B cell (primary cell): ENCODE data around the gene FHIT. TPM values are rescaled to one million over a fixed set of nuclear protein-coding genes. Genes with fewer than 3 reads are reported as not detected.

ENCODE experiments used
- ATAC-seq: fragments of 200-7000 bp; cut with Tn5 transposase; one replicate; pipeline ENCODE4 v1.10.0; 2021; ENCODE audit warnings: low read depth, mild to moderate bottlenecking, moderate number of reproducible peaks, moderate library complexity
- CTCF ChIA-PET: fragments of 350-600 bp; sonication (Branson Sonifier 250); formaldehyde crosslinking; loops from one replicate; lab custom pipeline; 2021; ENCODE audit warnings: antibody characterized with exemption, inconsistent platforms; lab: Charles Lee
- POLR2A ChIA-PET: fragments of 350-600 bp; sonication (Branson Sonifier 250); formaldehyde crosslinking; loops from one replicate; lab custom pipeline; 2021; ENCODE audit warnings: antibody characterized with exemption; lab: Charles Lee
- DNase-seq: peaks from one replicate; pipeline ENCODE4 v3.0.0; 2013
- H2AFZ ChIP-seq: 2 replicates; pipeline ENCODE4 v1.6.1; 2012; ENCODE audit warnings: mild to moderate bottlenecking, low read depth, low read length; ENCODE audit not compliant: insufficient read depth, poor library complexity, severe bottlenecking
- H3K27ac ChIP-seq, 2 donors: 1 replicate in 1 of 2; 2 replicates in 1 of 2; pipeline ENCODE4 v1.5.1; 2012 to 2013; ENCODE audit warnings: low read length in 2 of 2, mild to moderate bottlenecking in 2 of 2, moderate library complexity in 1 of 2
- H3K27me3 ChIP-seq, 4 experiments: fragments of 200-600 bp in 1 of 4; sonication (generic) in 1 of 4; replicated peaks in 1 of 4; 1 replicate in 2 of 4; 2 replicates in 2 of 4; pipeline versions ENCODE4 v1.6.1 to v1.7.0; 2013 to 2016; ENCODE audit warnings: low read length in 3 of 4, mild to moderate bottlenecking in 2 of 4, mixed read lengths in 1 of 4, moderate library complexity in 1 of 4; ENCODE audit not compliant: insufficient read depth in 4 of 4, control insufficient read depth in 3 of 4; ENCODE audit errors: control extremely low read depth in 1 of 4
- H3K36me3 ChIP-seq, 2 experiments: replicated peaks in 1 of 2; 1 replicate in 1 of 2; 2 replicates in 1 of 2; pipeline versions ENCODE4 v1.6.1 to v1.7.1; 2013; ENCODE audit warnings: low read length in 1 of 2; ENCODE audit not compliant: insufficient read depth in 2 of 2, control insufficient read depth in 1 of 2; ENCODE audit errors: control extremely low read depth in 1 of 2, extremely low read depth in 1 of 2
- H3K4me1 ChIP-seq, 2 donors: fragments of 200-600 bp in 1 of 2; sonication (generic) in 1 of 2; 1 replicate in 1 of 2; 2 replicates in 1 of 2; pipeline versions ENCODE4 v1.5.1 to v1.6.1; 2013 to 2017; ENCODE audit warnings: low read length in 2 of 2; ENCODE audit not compliant: control insufficient read depth in 2 of 2, insufficient read depth in 2 of 2
- H3K4me2 ChIP-seq: replicated peaks from 2 replicates; pipeline ENCODE3; 2012; ENCODE audit warnings: mild to moderate bottlenecking, low read depth, low read length; ENCODE audit not compliant: poor library complexity, severe bottlenecking
- H3K4me3 ChIP-seq, 5 experiments: fragments of 200-600 bp in 1 of 5; sonication (generic) in 1 of 5; 1 replicate in 3 of 5; 2 replicates in 2 of 5; pipeline versions ENCODE4 v1.5.1 to v1.7.0; 2011 to 2016; ENCODE audit warnings: low read length in 4 of 5, mild to moderate bottlenecking in 4 of 5, low read depth in 2 of 5, control low read depth in 1 of 5, moderate library complexity in 1 of 5; ENCODE audit not compliant: insufficient read depth in 1 of 5; ENCODE audit errors: control extremely low read depth in 1 of 5, extremely low read depth in 1 of 5
- H3K79me2 ChIP-seq: fragments of 200-600 bp; sonication (generic); one replicate; pipeline ENCODE4 v1.6.0; 2016; ENCODE audit warnings: low read length; ENCODE audit not compliant: control insufficient read depth, insufficient read depth
- H3K9ac ChIP-seq: fragments of 200-600 bp; sonication (generic); 2 replicates; pipeline ENCODE4 v1.6.1; 2017; ENCODE audit warnings: mild to moderate bottlenecking, low read length, moderate library complexity
- H3K9me3 ChIP-seq, 3 donors: one replicate each; pipeline versions ENCODE4 v1.6.1 to v1.7.1; 2013; ENCODE audit warnings: low read length in 2 of 3; ENCODE audit not compliant: control insufficient read depth in 2 of 3, insufficient read depth in 1 of 3; ENCODE audit errors: control extremely low read depth in 1 of 3
- H4K20me1 ChIP-seq: 2 replicates; pipeline ENCODE4 v1.6.0; 2012; ENCODE audit warnings: mild to moderate bottlenecking, low read length; ENCODE audit not compliant: insufficient read depth, control insufficient read depth, poor library complexity, severe bottlenecking
- H3K27ac Mint-ChIP-seq: one replicate; pipeline ENCODE4 v1.8.0; 2021; ENCODE audit warnings: mixed read lengths
- H3K27me3 Mint-ChIP-seq: one replicate; pipeline ENCODE4 v1.8.0; 2021; ENCODE audit warnings: mixed read lengths
- H3K4me1 Mint-ChIP-seq: one replicate; pipeline ENCODE4 v1.8.0; 2021; ENCODE audit warnings: mixed read lengths
- H3K4me3 Mint-ChIP-seq: one replicate; pipeline ENCODE4 v1.8.0; 2021; ENCODE audit warnings: mixed read lengths
- H3K9me3 Mint-ChIP-seq: one replicate; pipeline ENCODE4 v1.8.0; 2022; ENCODE audit warnings: mixed read lengths; ENCODE audit not compliant: insufficient read depth
- CTCF ChIP-seq: fragments of 200-600 bp; IDR thresholded peaks from one replicate; pipeline ENCODE4 v1.8.0; 2022; ENCODE audit warnings: antibody characterized with exemption, mild to moderate bottlenecking
- EZH2 ChIP-seq: IDR thresholded peaks from 2 replicates; pipeline ENCODE4 v1.6.1; 2012; ENCODE audit warnings: borderline replicate concordance, low read depth, mild to moderate bottlenecking, moderate library complexity, low read length; ENCODE audit not compliant: insufficient read depth, poor library complexity, severe bottlenecking
- WGBS: methylation state at CpG from one replicate; pipeline ENCODE4 v1.1.5; 2013; ENCODE audit warnings: missing lambda C conversion rate; ENCODE audit not compliant: insufficient coverage; 5-methylcytosine and 5-hydroxymethylcytosine counted together
- intact Hi-C: fragments of 100-400 bp; cut with micrococcal nuclease; formaldehyde crosslinking; loops from one replicate; pipeline ENCODE4 v1.10.0; 2022
- polyA plus RNA-seq: library from polyadenylated mRNA; depleted of rRNA; stranded (reverse); fragments of >200 nt; gene quantifications from 2 replicates; pipeline ENCODE4 v1.2.3, GENCODE V29; 2012
- total RNA-seq, 2 donors: library from RNA; stranded (reverse); fragments of 120-200 nt in 1 of 2; gene quantifications; 1 replicate in 1 of 2; 2 replicates in 1 of 2; pipeline versions ENCODE4 v1.2.3 to v1.2.4, GENCODE V29; 2013 to 2022

FHIT gene
- total and polyA plus RNA-seq, 2 donors (not counting 1 experiment from before 2014, with no cell fraction given): 1.7 to 7.8 TPM

GRCh38 chr3:60282866-60283265, 968.4 kb downstream of the FHIT start:
- Histone ChIP-seq H3K36me3 (no peaks in the 10 kb centered on the region), H3K4me1 (no peaks in the 10 kb centered on the region), H4K20me1 (no peaks in the 10 kb centered on the region), H3K79me2 (no peaks in the 10 kb centered on the region), H3K27me3 (no peaks in the 10 kb centered on the region), H3K9ac (no peak overlapping the region), H3K4me2 (no peak overlapping the region), H3K4me3 (no peak overlapping the region), H2AFZ (no peak overlapping the region), H3K9me3 (no peaks in the 10 kb centered on the region), H3K27ac (no peak overlapping the region)
- ChIA-PET CTCF (interaction anchor here (0.8 kb wide), 1 partner anchor 12 kb away, joined by 3 read pairs; no protein-coding TSS in a partner anchor), POLR2A (no interaction called here)
- Mint-ChIP-seq H3K27me3 (no peaks in the 10 kb centered on the region), H3K9me3 (no peaks in the 10 kb centered on the region), H3K4me3 (no peak overlapping the region), H3K27ac (no peak overlapping the region), H3K4me1 (no peaks in the 10 kb centered on the region)
- WGBS: no CpG with 5 or more reads among the region's 2 CpGs
- no peak for DNase-seq
- intact Hi-C loops: no loop called here
- TF ChIP-seq EZH2: no peak
- TF ChIP-seq CTCF: no peak
- ATAC-seq: no peak

GRCh38 chr3:60281970-60282369, 969.3 kb downstream of the FHIT start:
- no peak overlapping the region for H3K4me3 Mint-ChIP-seq
- Histone ChIP-seq H3K27me3 (no peaks in the 10 kb centered on the region), H4K20me1 (no peaks in the 10 kb centered on the region), H3K36me3 (no peaks in the 10 kb centered on the region), H2AFZ (no peak overlapping the region), H3K4me2 (no peak overlapping the region), H3K4me3 (no peak overlapping the region), H3K9ac (no peak overlapping the region), H3K4me1 (no peaks in the 10 kb centered on the region), H3K79me2 (no peaks in the 10 kb centered on the region), H3K9me3 (no peaks in the 10 kb centered on the region), H3K27ac (no peak overlapping the region)
- no peak overlapping the region for H3K27ac Mint-ChIP-seq
- ATAC-seq: no peak
- ChIA-PET CTCF (no interaction called here), POLR2A (no interaction called here)
- H3K4me1 Mint-ChIP-seq: no peaks in the 10 kb centered on the region
- intact Hi-C loops: no loop called here
- TF ChIP-seq CTCF (no peak), EZH2 (no peak)
- no peak for DNase-seq
- no peaks in the 10 kb centered on the region for H3K9me3 Mint-ChIP-seq
- no CpG with 5 or more reads among the region's 3 CpGs for WGBS
- no peaks in the 10 kb centered on the region for H3K27me3 Mint-ChIP-seq
